Measurements from ENCODE around the gene LHX6.
A peak's percentile ranks its signal among the peaks of the same experiment; 100 is the strongest.

LHX6 gene

GRCh38 chr9:122164286-122164685 is 64.5 kb downstream of the LHX6 start:
- no peak for TF ChIP-seq CTCF (IDR thresholded peaks at IDR 0.05; ENCODE audit: insufficient read depth, low read length, poor library complexity, severe bottlenecking)
- Histone ChIP-seq H3K4me3 (replicated peaks; ENCODE audit: low read depth, low read length) (no peak overlapping the region), H3K36me3 (ENCODE audit: control insufficient read depth, insufficient read depth, low read length) (no peaks in the 10 kb centered on the region), H3K27me3 (replicated peaks; ENCODE audit: control insufficient read depth, insufficient read depth, low read length) (no peaks in the 10 kb centered on the region; the same call in 1 of the 2 replicates)
- DNase-seq (ENCODE audit: extremely low read depth, insufficient read length) = no peak

GRCh38 chr9:122162415-122162814 is 66.3 kb downstream of the LHX6 start:
- no peak for TF ChIP-seq CTCF (IDR thresholded peaks at IDR 0.05; ENCODE audit: insufficient read depth, low read length, poor library complexity, severe bottlenecking)
- H3K27me3 ChIP-seq (replicated peaks; ENCODE audit: control insufficient read depth, insufficient read depth, low read length) = no peaks in the 10 kb centered on the region; the same call in 1 of the 2 replicates
- no peaks in the 10 kb centered on the region for H3K36me3 ChIP-seq (ENCODE audit: control insufficient read depth, insufficient read depth, low read length)
- no peak for DNase-seq (ENCODE audit: extremely low read depth, insufficient read length)
- H3K4me3 ChIP-seq (replicated peaks; ENCODE audit: low read depth, low read length) = no peak overlapping the region

- Histone ChIP-seq H3K4me3 (replicated peaks; ENCODE audit: low read depth, low read length) (peak overlapping the region; percentile 94; the same call in 1 of the 2 replicates), H3K36me3 (ENCODE audit: control insufficient read depth, insufficient read depth, low read length) (no peaks in the 10 kb centered on the region; the same call in 1 of the 2 replicates), H3K27me3 (replicated peaks; ENCODE audit: control insufficient read depth, insufficient read depth, low read length) (no peaks in the 10 kb centered on the region)
- DNase-seq (ENCODE audit: extremely low read depth, insufficient read length) = no peak
- TF ChIP-seq CTCF (IDR thresholded peaks at IDR 0.05; ENCODE audit: insufficient read depth, low read length, poor library complexity, severe bottlenecking) = no peak
Observed at GRCh38 chr9:122159925-122160246, 68.9 kb downstream of the LHX6 start.

- Histone ChIP-seq H3K4me3 (replicated peaks; ENCODE audit: low read depth, low read length) (peak within 1 kb of the TSS; percentile 94), H3K36me3 (ENCODE audit: control insufficient read depth, insufficient read depth, low read length) (no peaks in the 10 kb centered on the region; the same call in 1 of the 2 replicates)
- DNase-seq (ENCODE audit: extremely low read depth, insufficient read length) = peak; percentile 94
Observed at GRCh38 chr9:122159026-122159924, 69.5 kb downstream of the LHX6 start, which contains the start of the genes MORN5 and NDUFA8. TSS of gene MORN5 (plus strand) at chr9:122159908. CDS start at chr9:122159973, 65 bp downstream. TSS of gene NDUFA8 (minus strand) at chr9:122159779. CDS start at chr9:122159677, 102 bp downstream.

GRCh38 chr9:122158202-122158601 is 70.6 kb downstream of the LHX6 start:
- H3K36me3 ChIP-seq (ENCODE audit: control insufficient read depth, insufficient read depth, low read length) = no peaks in the 10 kb centered on the region; the same call in 1 of the 2 replicates
- H3K4me3 ChIP-seq (replicated peaks; ENCODE audit: low read depth, low read length) = no peak overlapping the region; the same call in 1 of the 2 replicates
- TF ChIP-seq CTCF (IDR thresholded peaks at IDR 0.05; ENCODE audit: insufficient read depth, low read length, poor library complexity, severe bottlenecking) = peak; percentile 68
- H3K27me3 ChIP-seq (replicated peaks; ENCODE audit: control insufficient read depth, insufficient read depth, low read length) = no peaks in the 10 kb centered on the region
- DNase-seq (ENCODE audit: extremely low read depth, insufficient read length) = peak; percentile 9

More at GRCh38 chr9:122159026-122159924, 69.5 kb downstream of the LHX6 start, which contains the start of the genes MORN5 and NDUFA8:
- TF ChIP-seq CTCF (IDR thresholded peaks at IDR 0.05; ENCODE audit: insufficient read depth, low read length, poor library complexity, severe bottlenecking) = no peak
- no peaks in the 10 kb centered on the region for H3K27me3 ChIP-seq (replicated peaks; ENCODE audit: control insufficient read depth, insufficient read depth, low read length)

All from GM06990 (cell line).